Thyroid gland (tissue), 4 donors: ENCODE results near the gene ARMH3.

Experiments
- POLR2A ChIP-seq, 2 donors: fragments of 450-650 bp; IDR thresholded peaks; one replicate each; pipeline ENCODE4 v1.6.1; 2017; ENCODE audit warnings: antibody characterized with exemption in 2 of 2, mild to moderate bottlenecking in 2 of 2, moderate library complexity in 1 of 2
- TF ChIP-seq, protein P1 (sequence below), 6 experiments: fragments of 200-600 bp in 3 of 6; fragments of 450-650 bp in 3 of 6; sonication (generic) in 3 of 6; IDR thresholded peaks; one replicate each; pipeline ENCODE4 v1.5.1; 2016 to 2019; ENCODE audit warnings: antibody characterized with exemption in 6 of 6, mild to moderate bottlenecking in 2 of 6, inconsistent platforms in 1 of 6, moderate library complexity in 1 of 6

DNA sequence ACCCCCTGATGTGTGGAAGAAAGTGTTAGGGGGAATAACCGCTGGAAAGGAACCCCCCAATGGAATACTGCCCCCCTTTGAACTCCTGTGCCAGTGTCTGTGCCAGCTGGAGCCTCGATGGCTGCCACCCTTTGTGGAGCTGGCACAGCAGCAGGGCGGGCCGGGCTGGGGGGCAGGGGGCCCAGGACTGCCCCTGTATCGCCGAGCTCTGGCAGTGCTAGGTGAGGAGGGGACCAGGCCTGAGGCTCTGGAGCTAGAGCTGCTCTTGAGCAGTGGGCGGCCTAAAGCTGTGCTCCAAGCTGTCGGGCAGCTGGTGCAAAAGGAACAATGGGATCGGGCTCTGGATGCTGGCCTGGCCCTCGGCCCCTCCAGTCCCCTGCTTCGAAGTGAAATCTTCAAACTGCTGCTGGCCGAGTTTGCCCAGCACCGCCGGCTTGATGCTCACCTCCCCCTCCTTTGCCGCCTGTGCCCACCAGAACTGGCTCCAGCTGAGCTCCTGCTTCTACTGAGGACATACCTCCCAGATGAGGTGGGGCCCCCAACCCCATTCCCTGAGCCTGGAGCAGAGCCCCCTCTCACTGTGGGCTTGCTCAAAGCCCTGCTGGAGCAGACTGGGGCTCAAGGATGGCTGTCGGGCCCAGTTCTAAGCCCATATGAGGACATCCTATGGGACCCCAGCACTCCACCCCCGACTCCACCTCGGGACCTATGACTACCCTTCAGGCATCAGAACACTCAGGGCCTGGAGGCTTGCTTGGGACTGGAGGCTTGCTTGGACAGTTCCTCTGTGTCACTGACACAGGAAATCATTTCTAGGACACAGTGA, 11.3 kb upstream of the ARMH3 start:
- TF ChIP-seq POLR2A (IDR thresholded peaks at IDR 0.05) = no peak
- TF ChIP-seq, protein P1, sequence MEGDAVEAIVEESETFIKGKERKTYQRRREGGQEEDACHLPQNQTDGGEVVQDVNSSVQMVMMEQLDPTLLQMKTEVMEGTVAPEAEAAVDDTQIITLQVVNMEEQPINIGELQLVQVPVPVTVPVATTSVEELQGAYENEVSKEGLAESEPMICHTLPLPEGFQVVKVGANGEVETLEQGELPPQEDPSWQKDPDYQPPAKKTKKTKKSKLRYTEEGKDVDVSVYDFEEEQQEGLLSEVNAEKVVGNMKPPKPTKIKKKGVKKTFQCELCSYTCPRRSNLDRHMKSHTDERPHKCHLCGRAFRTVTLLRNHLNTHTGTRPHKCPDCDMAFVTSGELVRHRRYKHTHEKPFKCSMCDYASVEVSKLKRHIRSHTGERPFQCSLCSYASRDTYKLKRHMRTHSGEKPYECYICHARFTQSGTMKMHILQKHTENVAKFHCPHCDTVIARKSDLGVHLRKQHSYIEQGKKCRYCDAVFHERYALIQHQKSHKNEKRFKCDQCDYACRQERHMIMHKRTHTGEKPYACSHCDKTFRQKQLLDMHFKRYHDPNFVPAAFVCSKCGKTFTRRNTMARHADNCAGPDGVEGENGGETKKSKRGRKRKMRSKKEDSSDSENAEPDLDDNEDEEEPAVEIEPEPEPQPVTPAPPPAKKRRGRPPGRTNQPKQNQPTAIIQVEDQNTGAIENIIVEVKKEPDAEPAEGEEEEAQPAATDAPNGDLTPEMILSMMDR (IDR thresholded peaks at IDR 0.05) = no peak
